Measurements from ENCODE around the gene NPC1L1. TPM values are rescaled to one million over a fixed set of nuclear protein-coding genes. Genes with fewer than 3 reads are reported as not detected.

Gene NPC1L1
- total and polyA plus RNA-seq, 2 of the 13 experiments (the other 11 are each of a cell fraction or from before 2014, with no cell fraction given) = 4.8 to 14.5 TPM

DNA sequence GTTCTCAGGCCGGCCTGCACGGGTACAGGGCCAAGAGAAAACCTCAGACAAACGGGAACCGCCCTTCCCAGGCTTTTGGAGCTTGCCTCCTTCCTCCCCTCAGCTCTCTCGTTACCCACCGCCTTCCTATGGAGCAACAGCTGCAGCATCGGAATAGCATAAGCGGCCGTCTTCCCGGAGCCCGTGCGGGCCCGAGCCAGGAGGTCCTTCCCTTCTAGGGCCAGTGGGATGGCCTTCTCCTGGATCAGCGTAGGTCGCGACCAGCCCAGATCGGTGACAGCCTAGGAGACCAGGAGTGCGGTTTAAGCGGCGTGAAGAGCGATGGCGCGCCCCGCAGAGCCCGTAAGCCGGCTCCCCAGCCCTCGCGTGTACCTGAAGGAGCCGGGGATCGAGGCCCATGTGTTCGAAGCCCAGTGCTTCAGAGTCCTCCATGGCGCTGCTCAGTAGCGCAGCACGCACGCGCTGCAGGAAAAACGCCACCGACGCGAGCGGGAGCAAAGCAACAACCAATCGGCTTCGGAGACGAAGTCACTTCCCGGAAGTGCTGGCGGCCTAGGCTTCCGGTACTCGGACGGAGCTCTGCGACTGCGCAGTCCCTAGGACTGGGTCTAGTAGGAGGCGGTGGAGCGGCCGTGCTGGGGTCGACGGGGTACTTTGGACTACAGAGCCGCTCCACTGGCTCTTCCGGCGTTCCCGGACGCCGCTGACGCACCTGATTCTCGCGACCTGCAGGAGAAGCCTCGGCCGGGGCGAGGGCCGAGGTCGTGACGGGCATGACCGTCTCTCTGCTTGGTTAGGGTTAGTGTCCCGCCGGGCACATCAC lies 32.5 kb upstream of the NPC1L1 start, which contains the start of gene DDX56 (continued):
- TF ChIP-seq, protein P1, sequence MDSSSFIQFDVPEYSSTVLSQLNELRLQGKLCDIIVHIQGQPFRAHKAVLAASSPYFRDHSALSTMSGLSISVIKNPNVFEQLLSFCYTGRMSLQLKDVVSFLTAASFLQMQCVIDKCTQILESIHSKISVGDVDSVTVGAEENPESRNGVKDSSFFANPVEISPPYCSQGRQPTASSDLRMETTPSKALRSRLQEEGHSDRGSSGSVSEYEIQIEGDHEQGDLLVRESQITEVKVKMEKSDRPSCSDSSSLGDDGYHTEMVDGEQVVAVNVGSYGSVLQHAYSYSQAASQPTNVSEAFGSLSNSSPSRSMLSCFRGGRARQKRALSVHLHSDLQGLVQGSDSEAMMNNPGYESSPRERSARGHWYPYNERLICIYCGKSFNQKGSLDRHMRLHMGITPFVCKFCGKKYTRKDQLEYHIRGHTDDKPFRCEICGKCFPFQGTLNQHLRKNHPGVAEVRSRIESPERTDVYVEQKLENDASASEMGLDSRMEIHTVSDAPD (CRISPR knock-in tag; IDR thresholded peaks at IDR 0.05) = 0 out of 2 replicates have a peak, but pooled peaks have one; percentile 83
- TF ChIP-seq ZNF496 (CRISPR knock-in tag; IDR thresholded peaks at IDR 0.05; ENCODE audit: insufficient replicate concordance) (no peak), HNRNPL (IDR thresholded peaks at IDR 0.05; ENCODE audit: low read depth, low read length) (no peak), MTF2 (CRISPR knock-in tag; IDR thresholded peaks at IDR 0.05; ENCODE audit: borderline replicate concordance) (no peak), ZNF12 (CRISPR knock-in tag; IDR thresholded peaks at IDR 0.05) (peak; percentile 50; the same call in 1 of the 2 replicates), ONECUT2 (CRISPR knock-in tag; IDR thresholded peaks at IDR 0.05) (no peak), SMYD3 (CRISPR knock-in tag; IDR thresholded peaks at IDR 0.05) (no peak), ARNT (IDR thresholded peaks at IDR 0.05) (no peak), CC2D1A (CRISPR knock-in tag; IDR thresholded peaks at IDR 0.05) (no peak), SKI (IDR thresholded peaks at IDR 0.05; ENCODE audit: partially characterized antibody) (no peak), MED13 (CRISPR knock-in tag; IDR thresholded peaks at IDR 0.05) (peak; percentile 90), ZNF180 (CRISPR knock-in tag; IDR thresholded peaks at IDR 0.05; ENCODE audit: borderline replicate concordance, low read depth) (peak; percentile 87; the same call in 1 of the 2 replicates), RAD51 (IDR thresholded peaks at IDR 0.05; ENCODE audit: borderline replicate concordance) (no peak), KLF16 (CRISPR knock-in tag; IDR thresholded peaks at IDR 0.05) (peak in 1 of 2 experiments; percentile 91; a peak in 2 of 4 replicates)
- TF ChIP-seq, protein P2, sequence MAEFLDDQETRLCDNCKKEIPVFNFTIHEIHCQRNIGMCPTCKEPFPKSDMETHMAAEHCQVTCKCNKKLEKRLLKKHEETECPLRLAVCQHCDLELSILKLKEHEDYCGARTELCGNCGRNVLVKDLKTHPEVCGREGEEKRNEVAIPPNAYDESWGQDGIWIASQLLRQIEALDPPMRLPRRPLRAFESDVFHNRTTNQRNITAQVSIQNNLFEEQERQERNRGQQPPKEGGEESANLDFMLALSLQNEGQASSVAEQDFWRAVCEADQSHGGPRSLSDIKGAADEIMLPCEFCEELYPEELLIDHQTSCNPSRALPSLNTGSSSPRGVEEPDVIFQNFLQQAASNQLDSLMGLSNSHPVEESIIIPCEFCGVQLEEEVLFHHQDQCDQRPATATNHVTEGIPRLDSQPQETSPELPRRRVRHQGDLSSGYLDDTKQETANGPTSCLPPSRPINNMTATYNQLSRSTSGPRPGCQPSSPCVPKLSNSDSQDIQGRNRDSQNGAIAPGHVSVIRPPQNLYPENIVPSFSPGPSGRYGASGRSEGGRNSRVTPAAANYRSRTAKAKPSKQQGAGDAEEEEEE (CRISPR knock-in tag; IDR thresholded peaks at IDR 0.05; ENCODE audit: borderline replicate concordance) = no peak
- TF ChIP-seq, protein P3, sequence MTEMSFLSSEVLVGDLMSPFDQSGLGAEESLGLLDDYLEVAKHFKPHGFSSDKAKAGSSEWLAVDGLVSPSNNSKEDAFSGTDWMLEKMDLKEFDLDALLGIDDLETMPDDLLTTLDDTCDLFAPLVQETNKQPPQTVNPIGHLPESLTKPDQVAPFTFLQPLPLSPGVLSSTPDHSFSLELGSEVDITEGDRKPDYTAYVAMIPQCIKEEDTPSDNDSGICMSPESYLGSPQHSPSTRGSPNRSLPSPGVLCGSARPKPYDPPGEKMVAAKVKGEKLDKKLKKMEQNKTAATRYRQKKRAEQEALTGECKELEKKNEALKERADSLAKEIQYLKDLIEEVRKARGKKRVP (CRISPR knock-in tag; IDR thresholded peaks at IDR 0.05) = no peak
- TF ChIP-seq, protein P4, sequence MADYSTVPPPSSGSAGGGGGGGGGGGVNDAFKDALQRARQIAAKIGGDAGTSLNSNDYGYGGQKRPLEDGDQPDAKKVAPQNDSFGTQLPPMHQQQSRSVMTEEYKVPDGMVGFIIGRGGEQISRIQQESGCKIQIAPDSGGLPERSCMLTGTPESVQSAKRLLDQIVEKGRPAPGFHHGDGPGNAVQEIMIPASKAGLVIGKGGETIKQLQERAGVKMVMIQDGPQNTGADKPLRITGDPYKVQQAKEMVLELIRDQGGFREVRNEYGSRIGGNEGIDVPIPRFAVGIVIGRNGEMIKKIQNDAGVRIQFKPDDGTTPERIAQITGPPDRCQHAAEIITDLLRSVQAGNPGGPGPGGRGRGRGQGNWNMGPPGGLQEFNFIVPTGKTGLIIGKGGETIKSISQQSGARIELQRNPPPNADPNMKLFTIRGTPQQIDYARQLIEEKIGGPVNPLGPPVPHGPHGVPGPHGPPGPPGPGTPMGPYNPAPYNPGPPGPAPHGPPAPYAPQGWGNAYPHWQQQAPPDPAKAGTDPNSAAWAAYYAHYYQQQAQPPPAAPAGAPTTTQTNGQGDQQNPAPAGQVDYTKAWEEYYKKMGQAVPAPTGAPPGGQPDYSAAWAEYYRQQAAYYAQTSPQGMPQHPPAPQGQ (CRISPR knock-in tag; IDR thresholded peaks at IDR 0.05; ENCODE audit: borderline replicate concordance) = no peak
- TF ChIP-seq, protein P5, sequence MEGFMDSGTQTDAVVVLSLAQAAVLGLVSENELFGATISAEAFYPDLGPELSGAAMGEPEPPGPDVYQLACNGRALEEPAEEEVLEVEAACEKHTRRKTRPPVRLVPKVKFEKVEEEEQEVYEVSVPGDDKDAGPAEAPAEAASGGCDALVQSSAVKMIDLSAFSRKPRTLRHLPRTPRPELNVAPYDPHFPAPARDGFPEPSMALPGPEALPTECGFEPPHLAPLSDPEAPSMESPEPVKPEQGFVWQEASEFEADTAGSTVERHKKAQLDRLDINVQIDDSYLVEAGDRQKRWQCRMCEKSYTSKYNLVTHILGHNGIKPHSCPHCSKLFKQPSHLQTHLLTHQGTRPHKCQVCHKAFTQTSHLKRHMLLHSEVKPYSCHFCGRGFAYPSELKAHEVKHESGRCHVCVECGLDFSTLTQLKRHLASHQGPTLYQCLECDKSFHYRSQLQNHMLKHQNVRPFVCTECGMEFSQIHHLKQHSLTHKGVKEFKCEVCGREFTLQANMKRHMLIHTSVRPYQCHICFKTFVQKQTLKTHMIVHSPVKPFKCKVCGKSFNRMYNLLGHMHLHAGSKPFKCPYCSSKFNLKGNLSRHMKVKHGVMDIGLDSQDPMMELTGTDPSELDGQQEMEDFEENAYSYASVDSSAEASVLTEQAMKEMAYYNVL (CRISPR knock-in tag; IDR thresholded peaks at IDR 0.05; ENCODE audit: borderline replicate concordance) = no peak; the same call in none of the 2 replicates

Data from HepG2 (cell line).